GM12891 (cell line): ENCODE data around the gene GAREM2.

Experiments used
- POLR2A ChIP-seq: IDR thresholded peaks from 2 replicates; pipeline ENCODE4 v1.6.1; 2011; ENCODE audit warnings: low read depth, low read length, control low read depth
- POLR2AphosphoS5 ChIP-seq: IDR thresholded peaks from 2 replicates; pipeline ENCODE4 v1.6.1; 2011; ENCODE audit warnings: low read depth, low read length, control low read depth
- SPI1 ChIP-seq: IDR thresholded peaks from 2 replicates; pipeline ENCODE4 v1.6.1; 2011; ENCODE audit warnings: low read depth, low read length, control low read depth
- TAF1 ChIP-seq: IDR thresholded peaks from 2 replicates; pipeline ENCODE4 v1.6.1; 2011; ENCODE audit warnings: low read depth, low read length, control low read depth

DNA sequence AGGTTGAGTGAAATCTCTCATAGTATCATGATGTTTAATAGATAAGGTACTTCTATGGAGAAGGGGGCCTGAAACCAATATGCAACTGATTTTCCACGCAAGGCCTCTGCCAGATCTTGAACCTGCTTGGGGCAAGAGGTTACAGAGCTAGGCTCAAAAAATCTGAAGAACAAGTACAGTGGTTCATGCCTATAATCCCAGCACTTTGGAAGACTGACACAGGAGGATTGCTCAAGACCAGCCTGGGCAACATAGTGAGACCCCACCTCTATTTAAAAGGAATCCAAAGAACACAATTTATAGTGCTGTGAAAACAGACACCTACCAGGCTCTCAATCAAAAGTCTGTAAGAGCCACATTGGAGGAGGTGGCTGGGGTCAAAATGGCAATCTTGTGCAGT is 42.9 kb downstream of the GAREM2 start:
- TF ChIP-seq TAF1 (no peak), POLR2A (no peak), POLR2AphosphoS5 (no peak), SPI1 (no peak)
